Measurements from ENCODE around the gene TLE4. TPM values are rescaled to one million over a fixed set of nuclear protein-coding genes. Genes with fewer than 3 reads are reported as not detected.

Gene TLE4
- total and polyA plus RNA-seq, 10 of the 15 experiments (the other 5 are each of a cell fraction or from before 2014, with no cell fraction given) = 5.3 to 53.3 (median 23.3) TPM

- H3K36me3 ChIP-seq (ENCODE audit: control insufficient read depth in 2 of 2, insufficient read depth in 2 of 2, low read length in 1 of 2) = no peaks in the 10 kb centered on the region
- RAD21 ChIA-PET (ENCODE audit: unreplicated experiment) = interaction anchor here (1.0 to 2.1 kb wide), 5 partner anchors 55 to 267 kb away, joined by 3 to 8 read pairs (median 4); no protein-coding TSS in a partner anchor
- 12% methylated on average over 7 of the region's 7 CpGs for WGBS (ENCODE audit: insufficient coverage, insufficient replicate concordance, low lambda C conversion rate, missing lambda C conversion rate)
- peaks cover 23% of the 10 kb centered on the region for H3K4me1 ChIP-seq (ENCODE audit: control insufficient read depth, insufficient read depth, low read length)
- in situ Hi-C loops (cut with MboI) = no loop called here
- SMC1A ChIA-PET (ENCODE audit: uncharacterized antibody, unreplicated experiment) = interaction anchor here (0.6 to 3.0 kb wide), 9 partner anchors 8 to 1129 kb away, joined by 3 to 9 read pairs (median 4); no protein-coding TSS in a partner anchor
- ATAC-seq (no peak), DNase-seq (ENCODE audit: low read depth, low spot score) (no peak), FAIRE-seq (peak; percentile 38)
- H3K4me2 ChIP-seq (ENCODE audit: control insufficient read depth, insufficient read depth) = peak overlapping the region; percentile 49
- H3K79me2 ChIP-seq (ENCODE audit: control insufficient read depth, insufficient read depth, low read length) = peaks cover 7% of the 10 kb centered on the region
- no peak overlapping the region for H3K9ac ChIP-seq (ENCODE audit: control insufficient read depth, insufficient read depth, low read length)
- intact Hi-C loops (cut with micrococcal nuclease; ENCODE audit: unreplicated experiment) = loop anchor here (1.0 to 10.0 kb wide), 2 partner anchors 90 to 434 kb away; no protein-coding TSS in a partner anchor
- H3K27me3 ChIP-seq (replicated peaks in 1 of 2; ENCODE audit: control insufficient read depth in 2 of 2, insufficient read depth in 2 of 2, low read length in 1 of 2) = no peaks in the 10 kb centered on the region
- H4K20me1 ChIP-seq (ENCODE audit: control insufficient read depth, insufficient read depth) = no peaks in the 10 kb centered on the region
- no peaks in the 10 kb centered on the region for H3K9me3 ChIP-seq (replicated peaks; ENCODE audit: control insufficient read depth, insufficient read depth, low read length)
- CTCF ChIA-PET = interaction anchor here (1.0 to 1.6 kb wide), 6 partner anchors 10 to 439 kb away, joined by 3 to 10 read pairs (median 4); no protein-coding TSS in a partner anchor
- POLR2A ChIA-PET = interaction anchor here (0.5 to 1.7 kb wide), 4 partner anchors 12 to 93 kb away, joined by 3 to 4 read pairs (median 3); no protein-coding TSS in a partner anchor
- H3K4me3 ChIP-seq = no peak overlapping the region
- peak overlapping the region; percentile 12; the same call in 1 of the 2 replicates for H3K27ac ChIP-seq (ENCODE audit: control insufficient read depth, insufficient read depth)
- BruUV-seq (replicated peaks) = no TSS peak
- peak overlapping the region; percentile 43; the same call in 1 of the 2 replicates for H2AFZ ChIP-seq (ENCODE audit: control insufficient read depth, low read depth, low read length)
- TF ChIP-seq NR2C2 (IDR thresholded peaks at IDR 0.05; ENCODE audit: borderline replicate concordance, control insufficient read depth, insufficient read length, low read depth) (no peak), PBX3 (IDR thresholded peaks at IDR 0.05; ENCODE audit: insufficient replicate concordance, low read depth, low read length) (no peak), ZNF217 (IDR thresholded peaks at IDR 0.05) (no peak), BMI1 (IDR thresholded peaks at IDR 0.05; ENCODE audit: borderline replicate concordance) (no peak), FOXK2 (IDR thresholded peaks at IDR 0.05) (no peak), KAT2A (conservative IDR thresholded peaks at IDR 0.05; ENCODE audit: control insufficient read depth, low read depth, low read length) (no peak), ZNF622 (IDR thresholded peaks at IDR 0.05) (no peak), IRF3 (IDR thresholded peaks at IDR 0.05) (no peak), NFIC (IDR thresholded peaks at IDR 0.05; ENCODE audit: low read depth, low read length) (no peak), MLLT1 (IDR thresholded peaks at IDR 0.05) (no peak), GABPA (IDR thresholded peaks at IDR 0.05; ENCODE audit: low read depth) (no peak), BACH1 (IDR thresholded peaks at IDR 0.05; ENCODE audit: borderline replicate concordance) (no peak), ZBTB33 (IDR thresholded peaks at IDR 0.05) (peak; percentile 77), RUNX3 (IDR thresholded peaks at IDR 0.05; ENCODE audit: low read length) (no peak), ATF2 (IDR thresholded peaks at IDR 0.05; ENCODE audit: low read length) (no peak)
Measured at GRCh38 chr9:79568337-79569101, 3.2 kb upstream of the TLE4 start.
